H1 (cell line): ENCODE measurements around the gene TCEA3. TPM values are rescaled to one million over a fixed set of nuclear protein-coding genes. Genes with fewer than 3 reads are reported as not detected.

ENCODE experiments used
- CTCF ChIA-PET: fragments of 300-600 bp; sonication (Branson Sonifier 250); formaldehyde crosslinking; loops from one replicate; lab custom pipeline; 2021; ENCODE audit not compliant: partially characterized antibody; lab: Charles Lee
- POLR2A ChIA-PET: fragments of 300-600 bp; sonication (Branson Sonifier 250); formaldehyde crosslinking; loops from one replicate; lab custom pipeline; 2021; ENCODE audit warnings: inconsistent platforms; ENCODE audit not compliant: partially characterized antibody; lab: Charles Lee
- DNase-seq, 2 experiments: peaks; one replicate each; pipeline versions ENCODE4 v3.0.0 to v3.0.0-alpha.2; 2010 to 2022; ENCODE audit warnings: low spot score in 2 of 2, low read depth in 1 of 2, mixed read lengths in 1 of 2
- FAIRE-seq: peaks from 2 replicates; lab custom pipeline; 2011; peaks lifted over from hg19 to GRCh38; lab: Jason Lieb, UNC
- H2AFZ ChIP-seq: 2 replicates; pipeline ENCODE4 v1.8.1; 2012; ENCODE audit warnings: low read length, inconsistent platforms
- H2AK5ac ChIP-seq: 2 replicates; pipeline ENCODE4 v1.6.1; 2013; ENCODE audit warnings: low read depth, low read length
- H2BK120ac ChIP-seq: replicated peaks from 2 replicates; pipeline ENCODE3; 2013; ENCODE audit warnings: low read depth, low read length, inconsistent platforms
- H2BK12ac ChIP-seq: 2 replicates; pipeline ENCODE4 v1.6.1; 2013; ENCODE audit warnings: low read depth, low read length
- H2BK15ac ChIP-seq: 2 replicates; pipeline ENCODE4 v1.6.1; 2013; ENCODE audit warnings: low read length
- H2BK20ac ChIP-seq: 2 replicates; pipeline ENCODE4 v1.6.1; 2013; ENCODE audit warnings: low read length
- H2BK5ac ChIP-seq: 2 replicates; pipeline ENCODE4 v1.6.1; 2013; ENCODE audit warnings: low read depth, low read length
- H3K14ac ChIP-seq: 2 replicates; pipeline ENCODE4 v1.6.1; 2013; ENCODE audit warnings: inconsistent platforms; ENCODE audit not compliant: insufficient read length
- H3K18ac ChIP-seq: 2 replicates; pipeline ENCODE4 v1.6.1; 2013; ENCODE audit warnings: low read length; ENCODE audit errors: extremely low read depth
- H3K23ac ChIP-seq: 2 replicates; pipeline ENCODE4 v1.6.1; 2013; ENCODE audit warnings: inconsistent platforms; ENCODE audit not compliant: insufficient read length
- H3K23me2 ChIP-seq: 2 replicates; pipeline ENCODE4 v1.6.1; 2013; ENCODE audit warnings: low read depth, low read length
- H3K27ac ChIP-seq: 2 replicates; pipeline ENCODE4 v1.6.1; 2011; ENCODE audit warnings: low read depth, low read length, inconsistent platforms
- H3K27me3 ChIP-seq, 4 experiments: replicated peaks in 1 of 4; 1 replicate in 1 of 4; 2 replicates in 3 of 4; pipeline versions ENCODE4 v1.6.1 to v1.8.1; 2011 to 2013; ENCODE audit warnings: low read length in 3 of 4, mild to moderate bottlenecking in 3 of 4, inconsistent platforms in 2 of 4, mixed read lengths in 2 of 4, moderate library complexity in 1 of 4; ENCODE audit not compliant: control insufficient read depth in 3 of 4, insufficient read depth in 3 of 4; ENCODE audit errors: extremely low read depth in 1 of 4
- H3K36me3 ChIP-seq, 4 experiments: 2 replicates each; pipeline versions ENCODE4 v1.6.1 to v1.8.1; 2011 to 2013; ENCODE audit warnings: mild to moderate bottlenecking in 4 of 4, low read length in 3 of 4, moderate library complexity in 2 of 4, control low read depth in 1 of 4, inconsistent platforms in 1 of 4; ENCODE audit not compliant: insufficient read depth in 4 of 4, control insufficient read depth in 2 of 4
- H3K4ac ChIP-seq: replicated peaks from 2 replicates; pipeline ENCODE3; 2013; ENCODE audit warnings: low read length, low read depth, mixed read lengths, inconsistent platforms; ENCODE audit not compliant: insufficient read length
- H3K4me1 ChIP-seq, 4 experiments: replicated peaks in 1 of 4; 1 replicate in 1 of 4; 2 replicates in 3 of 4; pipeline versions ENCODE4 v1.6.1 to v1.8.1; 2011 to 2013; ENCODE audit warnings: low read length in 3 of 4, inconsistent platforms in 2 of 4, mixed read lengths in 1 of 4; ENCODE audit not compliant: insufficient read depth in 4 of 4, control insufficient read depth in 3 of 4
- H3K4me2 ChIP-seq, 2 experiments: 2 replicates each; pipeline versions ENCODE4 v1.6.1 to v1.8.1; 2011 to 2013; ENCODE audit warnings: low read depth in 2 of 2, low read length in 2 of 2, control low read depth in 1 of 2, inconsistent platforms in 1 of 2, mild to moderate bottlenecking in 1 of 2; ENCODE audit not compliant: insufficient read depth in 1 of 2
- H3K4me3 ChIP-seq, 4 experiments: fragments of 200-600, 300-600 bp in 1 of 4; sonication (generic), shearing (Covaris generic), sonication (Bioruptor Twin) in 1 of 4; 2 replicates each; pipeline versions ENCODE4 v1.5.1 to v1.8.1; 2011 to 2016; ENCODE audit warnings: low read length in 4 of 4, low read depth in 3 of 4, control low read depth in 2 of 4, inconsistent platforms in 2 of 4, mild to moderate bottlenecking in 2 of 4, mixed read lengths in 1 of 4, moderate library complexity in 1 of 4; ENCODE audit not compliant: insufficient read depth in 2 of 4; ENCODE audit errors: extremely low read depth in 1 of 4
- H3K56ac ChIP-seq: replicated peaks from 2 replicates; pipeline ENCODE3; 2013; ENCODE audit warnings: low read depth, mild to moderate bottlenecking, mixed read lengths, low read length, inconsistent platforms; ENCODE audit not compliant: insufficient read length
- H3K79me1 ChIP-seq: 2 replicates; pipeline ENCODE4 v1.6.1; 2013; ENCODE audit warnings: low read depth, low read length, control low read depth
- H3K79me2 ChIP-seq, 2 experiments: 2 replicates each; pipeline versions ENCODE4 v1.6.1 to v1.8.1; 2012 to 2013; ENCODE audit warnings: low read length in 2 of 2, mild to moderate bottlenecking in 2 of 2, inconsistent platforms in 1 of 2; ENCODE audit not compliant: insufficient read depth in 2 of 2, control insufficient read depth in 1 of 2
- H3K9ac ChIP-seq, 4 experiments: replicated peaks in 1 of 4; 1 replicate in 1 of 4; 2 replicates in 3 of 4; pipeline versions ENCODE4 v1.6.1 to v1.8.1; 2011 to 2013; ENCODE audit warnings: low read depth in 3 of 4, low read length in 3 of 4, control low read depth in 2 of 4, mild to moderate bottlenecking in 2 of 4, moderate library complexity in 2 of 4, inconsistent platforms in 1 of 4; ENCODE audit errors: extremely low read depth in 1 of 4
- H3K9me3 ChIP-seq, 2 experiments: 2 replicates each; pipeline versions ENCODE4 v1.6.1 to v1.8.1; 2012 to 2013; ENCODE audit warnings: mild to moderate bottlenecking in 2 of 2, moderate library complexity in 2 of 2, control low read depth in 1 of 2, inconsistent platforms in 1 of 2, low read depth in 1 of 2, low read length in 1 of 2, mixed read lengths in 1 of 2; ENCODE audit not compliant: insufficient read depth in 2 of 2
- H4K20me1 ChIP-seq, 2 experiments: replicated peaks in 1 of 2; 2 replicates each; pipeline versions ENCODE3 to v1.8.1; 2011 to 2013; ENCODE audit warnings: inconsistent platforms in 2 of 2, low read length in 2 of 2, mild to moderate bottlenecking in 1 of 2; ENCODE audit not compliant: insufficient read depth in 2 of 2, control insufficient read depth in 1 of 2
- H4K5ac ChIP-seq: 2 replicates; pipeline ENCODE4 v1.6.1; 2013; ENCODE audit warnings: low read length, low read depth, mixed read lengths, inconsistent platforms; ENCODE audit not compliant: insufficient read length
- H4K8ac ChIP-seq: 2 replicates; pipeline ENCODE4 v1.8.0; 2013; ENCODE audit warnings: mild to moderate bottlenecking, moderate library complexity, low read length, inconsistent platforms; ENCODE audit not compliant: insufficient read depth; ENCODE audit errors: extremely low read depth
- H4K91ac ChIP-seq: replicated peaks from 2 replicates; pipeline ENCODE3; 2013; ENCODE audit warnings: low read length, mixed read lengths, inconsistent platforms; ENCODE audit not compliant: insufficient read length
- GTF2F1 ChIP-seq: IDR thresholded peaks from 2 replicates; pipeline ENCODE4 v1.6.1; 2012; ENCODE audit warnings: low read depth, low read length, improper control_type of control experiment, borderline replicate concordance
- JUND ChIP-seq: IDR thresholded peaks from 2 replicates; pipeline ENCODE4 v1.6.1; 2011; ENCODE audit warnings: mild to moderate bottlenecking, improper control_type of control experiment, low read length
- POLR2A ChIP-seq, 2 experiments: IDR thresholded peaks; 1 replicate in 1 of 2; 2 replicates in 1 of 2; pipeline ENCODE4 v1.6.1; 2011; ENCODE audit warnings: low read depth in 2 of 2, low read length in 2 of 2, mild to moderate bottlenecking in 2 of 2; ENCODE audit errors: control extremely low read depth in 1 of 2
- RAD21 ChIP-seq, 2 experiments: IDR thresholded peaks in 1 of 2; conservative IDR thresholded peaks in 1 of 2; 2 replicates each; pipeline ENCODE4 v1.6.1; 2011; ENCODE audit warnings: low read depth in 2 of 2, low read length in 2 of 2, improper control_type of control experiment in 1 of 2, inconsistent platforms in 1 of 2, mild to moderate bottlenecking in 1 of 2, moderate library complexity in 1 of 2
- RBBP5 ChIP-seq: IDR thresholded peaks from 2 replicates; pipeline ENCODE4 v1.7.1; 2012; ENCODE audit warnings: low read depth, mild to moderate bottlenecking, inconsistent platforms, low read length, moderate library complexity, borderline replicate concordance
- ZNF274 ChIP-seq: IDR thresholded peaks from 2 replicates; pipeline ENCODE4 v1.7.0; 2012; ENCODE audit warnings: low read length, borderline replicate concordance; ENCODE audit errors: extremely low read depth
- WGBS, 2 experiments: shearing (Covaris generic) in 1 of 2; methylation state at CpG; one replicate each; pipeline versions ENCODE4 v1.1.6 to v1.1.7; 2013 to 2015; ENCODE audit warnings: low lambda C conversion rate in 2 of 2, mixed read lengths in 2 of 2, inconsistent platforms in 1 of 2, low coverage in 1 of 2, missing lambda C conversion rate in 1 of 2; ENCODE audit not compliant: insufficient replicate concordance in 2 of 2, insufficient coverage in 1 of 2, insufficient read length in 1 of 2; ENCODE audit errors: extremely low coverage in 1 of 2, missing lambda C conversion rate in 1 of 2; 5-methylcytosine and 5-hydroxymethylcytosine counted together
- polyA plus RNA-seq, 7 experiments: library from polyadenylated mRNA; depleted of rRNA in 3 of 7; stranded (reverse) in 5 of 7; unstranded in 2 of 7; fragments of >200 nt in 5 of 7; fragments of 200-250 nt in 2 of 7; gene quantifications; 1 replicate in 5 of 7; 2 replicates in 1 of 7; 4 replicates in 1 of 7; pipeline versions ENCODE4 v1.2.1 to v1.2.3, GENCODE V29; 2011 to 2013; ENCODE audit warnings: missing spikeins in 2 of 7, mixed read lengths in 2 of 7
- total RNA-seq: library from RNA; stranded (reverse); fragmentation: NEBNext Ultra II Directional; extraction: Animal tissue kit (Norgen Biotek cat#: 25700); gene quantifications from 2 replicates; pipeline ENCODE4 v1.2.1, GENCODE V29; 2021
- TF ChIP-seq, protein P1 (sequence below): IDR thresholded peaks from 2 replicates; pipeline ENCODE4 v1.6.1; 2011; ENCODE audit warnings: low read depth, mild to moderate bottlenecking, low read length; ENCODE audit not compliant: insufficient read depth
- TF ChIP-seq, protein P2 (sequence below): IDR thresholded peaks from 2 replicates; pipeline ENCODE4 v1.6.1; 2012; ENCODE audit warnings: inconsistent platforms

Gene TCEA3
- total and polyA plus RNA-seq, 2 of the 8 experiments (the other 6 are each of a cell fraction or from before 2014, with no cell fraction given) = 0.08 TPM; not detected in 1

DNA sequence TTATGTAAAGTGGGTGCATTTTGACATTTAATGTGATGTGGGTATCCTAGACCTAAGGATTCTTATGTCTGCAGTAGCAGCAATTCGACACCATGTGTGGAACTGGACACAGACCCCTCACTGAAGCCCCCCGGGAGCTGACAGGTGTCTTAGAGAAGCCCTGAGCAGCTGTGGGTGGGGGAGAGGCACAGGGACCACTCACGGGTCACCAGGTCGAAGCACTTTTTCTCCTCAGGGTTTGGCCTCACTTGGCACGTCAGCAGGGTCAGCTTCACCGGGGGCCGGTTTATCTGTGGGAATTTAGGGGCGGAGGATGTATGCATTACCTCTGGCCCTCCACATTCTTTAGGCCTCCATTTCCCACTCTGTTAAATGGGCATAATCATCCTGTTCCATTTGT lies 14.0 kb upstream of the TCEA3 start:
- H3K36me3 ChIP-seq = peaks cover 4 to 22% (median 15%) of the 10 kb centered on the region in 4 experiments; a peak in 5 of 8 replicates
- H3K79me1 ChIP-seq = no peaks in the 10 kb centered on the region
- H3K4me3 ChIP-seq = no peak overlapping the region
- TF ChIP-seq POLR2A (IDR thresholded peaks at IDR 0.05; ENCODE audit: control extremely low read depth in 1 of 2, low read depth in 2 of 2, low read length in 2 of 2) (no peak), RAD21 (IDR thresholded peaks at IDR 0.05 in 1 of 2, conservative IDR thresholded peaks at IDR 0.05 in 1 of 2; ENCODE audit: low read depth in 2 of 2, low read length in 2 of 2) (no peak), GTF2F1 (no peak), RBBP5 (no peak), ZNF274 (no peak), JUND (no peak)
- TF ChIP-seq, protein P1, sequence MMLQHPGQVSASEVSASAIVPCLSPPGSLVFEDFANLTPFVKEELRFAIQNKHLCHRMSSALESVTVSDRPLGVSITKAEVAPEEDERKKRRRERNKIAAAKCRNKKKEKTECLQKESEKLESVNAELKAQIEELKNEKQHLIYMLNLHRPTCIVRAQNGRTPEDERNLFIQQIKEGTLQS = no peak
- TF ChIP-seq, protein P2, sequence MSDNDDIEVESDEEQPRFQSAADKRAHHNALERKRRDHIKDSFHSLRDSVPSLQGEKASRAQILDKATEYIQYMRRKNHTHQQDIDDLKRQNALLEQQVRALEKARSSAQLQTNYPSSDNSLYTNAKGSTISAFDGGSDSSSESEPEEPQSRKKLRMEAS = no peak
- no peak overlapping the region for H3K56ac ChIP-seq
- no peak overlapping the region for H3K4ac ChIP-seq
- ChIA-PET CTCF (no interaction called here), POLR2A (no interaction called here)
- H3K14ac ChIP-seq = no peak overlapping the region
- no peak overlapping the region for H2BK20ac ChIP-seq
- no peaks in the 10 kb centered on the region for H3K23me2 ChIP-seq
- no peak overlapping the region for H3K9ac ChIP-seq
- H3K79me2 ChIP-seq = no peaks in the 10 kb centered on the region
- no peak overlapping the region for H4K5ac ChIP-seq
- no peak overlapping the region for H2BK5ac ChIP-seq
- FAIRE-seq (no peak), DNase-seq (no peak)
- H3K23ac ChIP-seq = no peak overlapping the region
- 94% methylated on average over 8 of the region's 8 CpGs; no CpG with 5 or more reads in 1 of the 2 experiments for WGBS, 2 experiments
- H3K27ac ChIP-seq = no peak overlapping the region
- no peak overlapping the region for H2BK120ac ChIP-seq
- H2AFZ ChIP-seq = no peak overlapping the region
- H2AK5ac ChIP-seq = no peak overlapping the region
- no peak overlapping the region for H3K4me2 ChIP-seq
- peaks cover 0 to 8% (median 4%) of the 10 kb centered on the region in 4 experiments; a peak in 5 of 7 replicates for H3K4me1 ChIP-seq
- H4K20me1 ChIP-seq = peaks cover 2 to 5% of the 10 kb centered on the region in 2 experiments
- H2BK15ac ChIP-seq = no peak overlapping the region
- H2BK12ac ChIP-seq = no peak overlapping the region
- H3K18ac ChIP-seq = no peak overlapping the region
- H3K27me3 ChIP-seq = no peaks in the 10 kb centered on the region
- no peak overlapping the region; the same call in 1 of the 2 replicates for H4K8ac ChIP-seq
- H4K91ac ChIP-seq = no peak overlapping the region
- no peaks in the 10 kb centered on the region for H3K9me3 ChIP-seq
